IMR-90 (cell line): ENCODE measurements around the gene TMPRSS5. TPM values are rescaled to one million over a fixed set of nuclear protein-coding genes. Genes with fewer than 3 reads are reported as not detected.
"Not testable (repeated sequence)": the region's sequence is repeated elsewhere in the genome, so short reads cannot be mapped to it uniquely, and the experiment has no call there.

Experiments
- ATAC-seq: fragments of 200-7000 bp; cut with Tn5 transposase; 2 replicates; pipeline ENCODE4 v1.9.1; 2020; ENCODE audit warnings: low read depth, mild to moderate bottlenecking, moderate library complexity
- BruUV-seq: library from RNA; stranded (reverse); fragments of 400-500 nt; replicated peaks from 2 replicates; lab custom pipeline; 2021; lab: Mats Ljungman, UMichigan
- CTCF ChIA-PET: fragments of 300-600 bp; formaldehyde crosslinking; extraction: SDS; loops from one replicate; lab custom pipeline; 2021; ENCODE audit warnings: antibody characterized with exemption; lab: Yijun Ruan, JAX
- POLR2A ChIA-PET: fragments of 300-600 bp; sonication (Branson Sonifier 250); formaldehyde crosslinking; loops from one replicate; lab custom pipeline; 2022; ENCODE audit warnings: antibody characterized with exemption; ENCODE audit not compliant: unreplicated experiment; lab: Charles Lee
- DNase-seq: peaks from one replicate; pipeline ENCODE4 v3.0.0; 2013
- H2AFZ ChIP-seq: replicated peaks from 2 replicates; pipeline ENCODE3; 2013; ENCODE audit warnings: low read length, mild to moderate bottlenecking; ENCODE audit not compliant: poor library complexity
- H2AK5ac ChIP-seq: 2 replicates; pipeline ENCODE4 v1.6.1; 2013; ENCODE audit warnings: low read depth, low read length, inconsistent platforms
- H2AK9ac ChIP-seq: replicated peaks from 2 replicates; pipeline ENCODE3; 2013; ENCODE audit warnings: mild to moderate bottlenecking, low read depth, low read length, moderate library complexity; ENCODE audit not compliant: poor library complexity
- H2BK120ac ChIP-seq: 2 replicates; pipeline ENCODE4 v1.6.1; 2013; ENCODE audit warnings: low read depth, low read length, inconsistent platforms
- H2BK15ac ChIP-seq: 3 replicates; pipeline ENCODE4 v1.6.1; 2013; ENCODE audit warnings: low read depth, low read length, inconsistent platforms
- H2BK20ac ChIP-seq: 2 replicates; pipeline ENCODE4 v1.6.1; 2013; ENCODE audit warnings: low read depth, mild to moderate bottlenecking, inconsistent platforms, low read length, moderate library complexity
- H2BK5ac ChIP-seq: 2 replicates; pipeline ENCODE4 v1.6.1; 2013; ENCODE audit warnings: mild to moderate bottlenecking, low read depth, low read length, inconsistent platforms; ENCODE audit not compliant: poor library complexity, severe bottlenecking
- H3K14ac ChIP-seq: replicated peaks from 2 replicates; pipeline ENCODE4 v1.6.1; 2013; ENCODE audit warnings: low read depth, low read length, inconsistent platforms
- H3K18ac ChIP-seq: 2 replicates; pipeline ENCODE4 v1.6.1; 2013; ENCODE audit warnings: low read depth, low read length, control low read depth
- H3K23ac ChIP-seq: 2 replicates; pipeline ENCODE4 v1.6.1; 2013; ENCODE audit warnings: low read depth, low read length, inconsistent platforms
- H3K27ac ChIP-seq: 2 replicates; pipeline ENCODE4 v1.5.1; 2013; ENCODE audit warnings: mild to moderate bottlenecking, control low read depth, low read length; ENCODE audit not compliant: insufficient read depth
- H3K27me3 ChIP-seq: 2 replicates; pipeline ENCODE4 v1.6.1; 2013; ENCODE audit warnings: low read length; ENCODE audit not compliant: control insufficient read depth, insufficient read depth
- H3K36me3 ChIP-seq: 2 replicates; pipeline ENCODE4 v1.6.1; 2013; ENCODE audit warnings: low read length, mixed read lengths; ENCODE audit not compliant: control insufficient read depth, insufficient read depth
- H3K4ac ChIP-seq: 2 replicates; pipeline ENCODE4 v1.6.1; 2013; ENCODE audit warnings: low read depth, low read length, inconsistent platforms
- H3K4me1 ChIP-seq: 2 replicates; pipeline ENCODE4 v1.6.1; 2013; ENCODE audit warnings: low read length, mixed read lengths; ENCODE audit not compliant: control insufficient read depth, insufficient read depth
- H3K4me2 ChIP-seq: 2 replicates; pipeline ENCODE4 v1.6.1; 2013; ENCODE audit warnings: low read depth, mild to moderate bottlenecking, control low read depth, low read length, moderate library complexity
- H3K4me3 ChIP-seq: 2 replicates; pipeline ENCODE4 v1.5.1; 2013; ENCODE audit warnings: low read depth, mild to moderate bottlenecking, control low read depth, low read length, moderate library complexity; ENCODE audit not compliant: insufficient read depth
- H3K56ac ChIP-seq: 2 replicates; pipeline ENCODE4 v1.6.1; 2013; ENCODE audit warnings: low read length, inconsistent platforms; ENCODE audit not compliant: insufficient read depth; ENCODE audit errors: extremely low read depth
- H3K79me1 ChIP-seq, 2 experiments: 2 replicates each; pipeline ENCODE4 v1.6.1; 2013; ENCODE audit warnings: low read length in 2 of 2, inconsistent platforms in 1 of 2, low read depth in 1 of 2
- H3K9ac ChIP-seq: 2 replicates; pipeline ENCODE4 v1.6.1; 2013; ENCODE audit warnings: low read depth, low read length, control low read depth
- H3K9me1 ChIP-seq: 2 replicates; pipeline ENCODE4 v1.6.1; 2013; ENCODE audit warnings: low read length, inconsistent platforms; ENCODE audit not compliant: insufficient read depth
- H3K9me3 ChIP-seq: 2 replicates; pipeline ENCODE4 v1.6.1; 2013; ENCODE audit warnings: low read length; ENCODE audit not compliant: control insufficient read depth, insufficient read depth
- H4K20me1 ChIP-seq: 2 replicates; pipeline ENCODE4 v1.6.1; 2013; ENCODE audit warnings: low read length, inconsistent platforms; ENCODE audit not compliant: insufficient read depth
- H4K5ac ChIP-seq: 2 replicates; pipeline ENCODE4 v1.6.1; 2013; ENCODE audit warnings: mild to moderate bottlenecking, low read depth, low read length, control low read depth
- H4K8ac ChIP-seq, 2 experiments: 2 replicates each; pipeline ENCODE4 v1.6.1; 2013; ENCODE audit warnings: low read depth in 2 of 2, low read length in 2 of 2, control low read depth in 1 of 2, inconsistent platforms in 1 of 2
- H4K91ac ChIP-seq: 2 replicates; pipeline ENCODE4 v1.6.1; 2013; ENCODE audit warnings: low read depth, low read length, inconsistent platforms; ENCODE audit not compliant: insufficient read depth
- CEBPB ChIP-seq: IDR thresholded peaks from 2 replicates; pipeline ENCODE4 v1.6.1; 2012; ENCODE audit warnings: low read depth, low read length, improper control_type of control experiment
- POLR2A ChIP-seq: IDR thresholded peaks from 2 replicates; pipeline ENCODE4 v1.6.1; 2012; ENCODE audit warnings: mild to moderate bottlenecking, low read depth, low read length
- WGBS, 2 experiments: methylation state at CpG; one replicate each; pipeline versions ENCODE4 v1.1.5 to v1.1.7; 2013; ENCODE audit warnings: missing lambda C conversion rate in 2 of 2; ENCODE audit not compliant: insufficient read length in 1 of 2; ENCODE audit errors: extremely low coverage in 2 of 2; 5-methylcytosine and 5-hydroxymethylcytosine counted together
- dilution Hi-C: fragments of 300-500 bp; cut with HindIII; formaldehyde crosslinking; loops from one replicate; pipeline ENCODE4 v1.14.3; 2018; ENCODE audit warnings: low sequenced_read_pairs; ENCODE audit not compliant: unreplicated experiment
- in situ Hi-C: fragments of 300-500 bp; cut with MboI; formaldehyde crosslinking; loops from 3 replicates; pipeline ENCODE4 v1.14.3; 2019; ENCODE audit warnings: low sequenced_read_pairs, inconsistent platforms, mixed read lengths
- intact Hi-C: fragments of 100-400 bp; cut with micrococcal nuclease; formaldehyde crosslinking; loops from 2 replicates; pipeline ENCODE4 v1.10.0; 2022
- polyA plus RNA-seq, 3 experiments: library from polyadenylated mRNA; depleted of rRNA; stranded (reverse); fragments of >200 nt; gene quantifications; 2 replicates each; pipeline ENCODE4 v1.2.3, GENCODE V29; 2012; ENCODE audit warnings: low replicate concordance in 1 of 3
- total RNA-seq: library from RNA; depleted of rRNA; stranded (reverse); fragments of >200 nt; gene quantifications from 2 replicates; pipeline ENCODE4 v1.2.3, GENCODE V29; 2012

Gene TMPRSS5
- total and polyA plus RNA-seq, 2 of the 4 experiments (the other 2 are of a cell fraction) = under 0.01 to 0.24 TPM

DNA sequence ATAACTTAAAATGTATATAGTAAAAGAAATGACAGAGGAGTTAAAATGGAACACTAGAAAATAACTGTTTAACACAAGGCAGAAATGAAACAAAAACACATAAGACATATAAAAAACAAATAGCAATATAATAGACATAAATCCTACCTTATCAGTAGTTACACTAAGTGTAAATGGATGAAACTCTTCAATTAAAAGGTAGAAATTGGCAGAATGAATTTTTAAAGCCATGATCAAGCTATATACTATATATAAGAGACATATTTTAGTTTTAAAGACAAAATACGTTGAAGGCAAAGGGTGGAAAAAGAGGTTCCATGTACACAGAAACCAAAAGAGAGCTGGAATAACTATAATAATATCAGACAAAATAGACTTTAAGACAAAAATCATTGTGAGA, 4.9 kb upstream of the TMPRSS5 start:
- Histone ChIP-seq H2BK5ac (no peak overlapping the region), H3K23ac (no peak overlapping the region), H3K9me1 (no peaks in the 10 kb centered on the region), H3K9ac (no peak overlapping the region), H4K8ac (no peak overlapping the region), H3K4me2 (no peak overlapping the region), H3K4me1 (no peaks in the 10 kb centered on the region), H3K18ac (no peak overlapping the region), H3K4ac (no peak overlapping the region), H4K5ac (no peak overlapping the region), H3K14ac (no peak overlapping the region), H2BK15ac (no peak overlapping the region), H3K4me3 (no peak overlapping the region), H2BK20ac (no peak overlapping the region), H4K91ac (no peak overlapping the region), H2AK9ac (no peak overlapping the region), H2AK5ac (no peak overlapping the region), H3K27ac (no peak overlapping the region), H3K56ac (no peak overlapping the region), H3K36me3 (no peaks in the 10 kb centered on the region), H2AFZ (no peak overlapping the region), H4K20me1 (no peaks in the 10 kb centered on the region), H3K9me3 (peaks cover 2% of the 10 kb centered on the region; the same call in 1 of the 2 replicates), H3K27me3 (no peaks in the 10 kb centered on the region), H3K79me1 (no peaks in the 10 kb centered on the region), H2BK120ac (no peak overlapping the region)
- DNase-seq (no peak), ATAC-seq (no peak)
- CTCF ChIA-PET = no interaction called here
- in situ Hi-C loops = no loop called here
- BruUV-seq = no TSS peak
- POLR2A ChIA-PET = no interaction called here
- dilution Hi-C loops = no loop called here
- WGBS, 2 experiments = no CpG with 5 or more reads among the region's 1 CpG
- TF ChIP-seq POLR2A (no peak), CEBPB (no peak)
- intact Hi-C loops = no loop called here

DNA sequence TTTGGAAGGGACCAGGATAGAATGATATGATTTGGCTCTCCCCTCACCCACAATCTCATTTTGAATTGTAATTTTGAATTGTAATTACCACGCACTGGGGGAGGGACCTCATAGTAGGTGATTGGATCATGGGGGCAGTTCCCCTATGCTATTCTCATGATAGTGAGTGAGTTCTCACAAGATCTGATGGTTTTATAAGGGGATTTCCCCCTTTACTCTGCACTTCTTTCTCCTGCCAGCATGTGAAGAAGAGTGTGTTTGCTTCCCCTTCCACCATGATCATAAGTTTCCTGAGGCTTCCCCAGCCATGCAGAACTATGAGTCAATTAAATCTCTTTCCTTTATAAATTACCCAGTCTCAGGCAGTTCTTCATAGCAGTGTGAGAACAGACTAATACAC, 2.6 kb downstream of the TMPRSS5 start:
- H3K56ac ChIP-seq, H3K79me1 ChIP-seq, H3K9me1 ChIP-seq, DNase-seq, H4K91ac ChIP-seq, H2BK5ac ChIP-seq, CTCF ChIA-PET, H3K9me3 ChIP-seq, H2AK5ac ChIP-seq, H3K27me3 ChIP-seq, intact Hi-C loops, H3K36me3 ChIP-seq, H3K18ac ChIP-seq, H2BK15ac ChIP-seq, H3K4me1 ChIP-seq, H3K23ac ChIP-seq, H3K4me3 ChIP-seq, H2AFZ ChIP-seq, H2BK120ac ChIP-seq, H4K8ac ChIP-seq, H3K14ac ChIP-seq, H2BK20ac ChIP-seq, in situ Hi-C loops, H3K4ac ChIP-seq, H4K5ac ChIP-seq, ATAC-seq, H3K27ac ChIP-seq, H2AK9ac ChIP-seq, H3K4me2 ChIP-seq, dilution Hi-C loops, BruUV-seq, POLR2A ChIA-PET, H3K9ac ChIP-seq, H4K20me1 ChIP-seq: not testable (repeated sequence)
- no CpG with 5 or more reads among the region's 1 CpG for WGBS, 2 experiments
